GM12873 (cell line): Measurements from ENCODE around the gene PAX6.

ENCODE experiments used
- CTCF ChIP-seq: IDR thresholded peaks from 2 replicates; pipeline ENCODE4 v1.5.1; 2012; ENCODE audit warnings: low read depth, mild to moderate bottlenecking, moderate library complexity, low read length, control low read depth; ENCODE audit not compliant: insufficient read depth; ENCODE audit errors: missing control alignments

The PAX6 gene

GRCh38 chr11:31825838-31826484 lies 14.8 kb upstream of the PAX6 start:
- TF ChIP-seq CTCF: no peak

GRCh38 chr11:31824879-31825837 lies 14.0 kb upstream of the PAX6 start:
- TF ChIP-seq CTCF: no peak

- no peak for TF ChIP-seq CTCF
Measured at GRCh38 chr11:31824332-31824878, 13.3 kb upstream of the PAX6 start.

GRCh38 chr11:31823644-31824331 lies 12.7 kb upstream of the PAX6 start:
- no peak for TF ChIP-seq CTCF

- no peak for TF ChIP-seq CTCF
Measured at GRCh38 chr11:31822927-31823643, 12.0 kb upstream of the PAX6 start.

- TF ChIP-seq CTCF: no peak
Measured at GRCh38 chr11:31822175-31822926, 11.2 kb upstream of the PAX6 start.
